Mucosa of stomach (tissue), 1 donor: Measurements from ENCODE around the gene SEMA3D.

ENCODE experiments used
- H3K27me3 ChIP-seq: one replicate; pipeline ENCODE4 v1.7.0; 2013; ENCODE audit warnings: mild to moderate bottlenecking, low read length; ENCODE audit not compliant: control insufficient read depth, insufficient read depth
- H3K36me3 ChIP-seq: one replicate; pipeline ENCODE4 v1.7.0; 2013; ENCODE audit warnings: low read length; ENCODE audit not compliant: control insufficient read depth, insufficient read depth
- H3K4me1 ChIP-seq: one replicate; pipeline ENCODE4 v1.7.0; 2013; ENCODE audit warnings: mild to moderate bottlenecking, low read length; ENCODE audit not compliant: control insufficient read depth, insufficient read depth
- H3K4me3 ChIP-seq: one replicate; pipeline ENCODE4 v1.7.0; 2013; ENCODE audit warnings: low read length
- H3K9ac ChIP-seq: one replicate; pipeline ENCODE4 v1.7.0; 2013; ENCODE audit warnings: mild to moderate bottlenecking, low read length, moderate library complexity
- H3K9me3 ChIP-seq: one replicate; pipeline ENCODE4 v1.7.0; 2013; ENCODE audit warnings: mild to moderate bottlenecking, low read length, moderate library complexity; ENCODE audit not compliant: control insufficient read depth
- donor health status: Pancreatic carcinoma.

SEMA3D gene

GRCh38 chr7:85115006-85115405 lies 71.8 kb downstream of the SEMA3D start:
- Histone ChIP-seq H3K4me1 (peaks cover 7% of the 10 kb centered on the region), H3K27me3 (no peaks in the 10 kb centered on the region), H3K9me3 (no peaks in the 10 kb centered on the region), H3K36me3 (no peaks in the 10 kb centered on the region), H3K9ac (no peak overlapping the region), H3K4me3 (no peak overlapping the region)

- Histone ChIP-seq H3K27me3 (no peaks in the 10 kb centered on the region), H3K36me3 (no peaks in the 10 kb centered on the region), H3K4me3 (no peak overlapping the region), H3K4me1 (peaks cover 7% of the 10 kb centered on the region), H3K9ac (no peak overlapping the region), H3K9me3 (no peaks in the 10 kb centered on the region)
Observed at GRCh38 chr7:85114342-85114741, 72.5 kb downstream of the SEMA3D start.

- no peak overlapping the region for H3K4me3 ChIP-seq
- H3K4me1 ChIP-seq: peaks cover 7% of the 10 kb centered on the region
- no peaks in the 10 kb centered on the region for H3K9me3 ChIP-seq
- no peaks in the 10 kb centered on the region for H3K36me3 ChIP-seq
- no peak overlapping the region for H3K9ac ChIP-seq
- no peaks in the 10 kb centered on the region for H3K27me3 ChIP-seq
Observed at GRCh38 chr7:85111761-85112160, 75.1 kb downstream of the SEMA3D start.

GRCh38 chr7:85106719-85107118 lies 80.1 kb downstream of the SEMA3D start:
- H3K4me3 ChIP-seq: no peak overlapping the region
- no peaks in the 10 kb centered on the region for H3K27me3 ChIP-seq
- peaks cover 8% of the 10 kb centered on the region for H3K4me1 ChIP-seq
- H3K9me3 ChIP-seq: no peaks in the 10 kb centered on the region
- no peaks in the 10 kb centered on the region for H3K36me3 ChIP-seq
- H3K9ac ChIP-seq: no peak overlapping the region

- Histone ChIP-seq H3K4me1 (peaks cover 8% of the 10 kb centered on the region), H3K36me3 (no peaks in the 10 kb centered on the region), H3K27me3 (no peaks in the 10 kb centered on the region), H3K9me3 (no peaks in the 10 kb centered on the region), H3K9ac (no peak overlapping the region), H3K4me3 (no peak overlapping the region)
Observed at GRCh38 chr7:85104432-85105205, 82.2 kb downstream of the SEMA3D start.

- Histone ChIP-seq H3K36me3 (no peaks in the 10 kb centered on the region), H3K27me3 (no peaks in the 10 kb centered on the region), H3K9ac (no peak overlapping the region), H3K9me3 (no peaks in the 10 kb centered on the region), H3K4me1 (peaks cover 8% of the 10 kb centered on the region), H3K4me3 (no peak overlapping the region)
Observed at GRCh38 chr7:85103962-85104361, 82.9 kb downstream of the SEMA3D start.

- H3K9ac ChIP-seq: no peak overlapping the region
- H3K9me3 ChIP-seq: no peaks in the 10 kb centered on the region
- no peaks in the 10 kb centered on the region for H3K27me3 ChIP-seq
- no peak overlapping the region for H3K4me3 ChIP-seq
- H3K4me1 ChIP-seq: peaks cover 8% of the 10 kb centered on the region
- H3K36me3 ChIP-seq: no peaks in the 10 kb centered on the region
Observed at GRCh38 chr7:85103357-85103756, 83.5 kb downstream of the SEMA3D start.

GRCh38 chr7:85102813-85103350 lies 84.0 kb downstream of the SEMA3D start:
- Histone ChIP-seq H3K36me3 (no peaks in the 10 kb centered on the region), H3K4me3 (no peak overlapping the region), H3K9ac (no peak overlapping the region), H3K27me3 (no peaks in the 10 kb centered on the region), H3K9me3 (no peaks in the 10 kb centered on the region), H3K4me1 (peaks cover 8% of the 10 kb centered on the region)

GRCh38 chr7:85101347-85101746 lies 85.5 kb downstream of the SEMA3D start:
- Histone ChIP-seq H3K4me1 (peaks cover 8% of the 10 kb centered on the region), H3K9ac (no peak overlapping the region), H3K9me3 (no peaks in the 10 kb centered on the region), H3K27me3 (no peaks in the 10 kb centered on the region), H3K36me3 (no peaks in the 10 kb centered on the region), H3K4me3 (no peak overlapping the region)

- Histone ChIP-seq H3K27me3 (no peaks in the 10 kb centered on the region), H3K36me3 (no peaks in the 10 kb centered on the region), H3K9me3 (no peaks in the 10 kb centered on the region), H3K9ac (no peak overlapping the region), H3K4me1 (peaks cover 1% of the 10 kb centered on the region), H3K4me3 (no peak overlapping the region)
Observed at GRCh38 chr7:85097844-85098243, 89.0 kb downstream of the SEMA3D start.

GRCh38 chr7:85095806-85096205 lies 91.0 kb downstream of the SEMA3D start:
- no peaks in the 10 kb centered on the region for H3K9me3 ChIP-seq
- no peaks in the 10 kb centered on the region for H3K36me3 ChIP-seq
- H3K4me1 ChIP-seq: no peaks in the 10 kb centered on the region

GRCh38 chr7:85095366-85095765 lies 91.5 kb downstream of the SEMA3D start:
- Histone ChIP-seq H3K4me1 (no peaks in the 10 kb centered on the region), H3K36me3 (no peaks in the 10 kb centered on the region), H3K4me3 (no peak overlapping the region), H3K27me3 (no peaks in the 10 kb centered on the region), H3K9me3 (no peaks in the 10 kb centered on the region), H3K9ac (no peak overlapping the region)

More at GRCh38 chr7:85095806-85096205, 91.0 kb downstream of the SEMA3D start:
- no peaks in the 10 kb centered on the region for H3K27me3 ChIP-seq
- no peak overlapping the region for H3K9ac ChIP-seq
- H3K4me3 ChIP-seq: no peak overlapping the region
